ENCODE measurements around the gene CDK5RAP2.

Gene CDK5RAP2

DNA sequence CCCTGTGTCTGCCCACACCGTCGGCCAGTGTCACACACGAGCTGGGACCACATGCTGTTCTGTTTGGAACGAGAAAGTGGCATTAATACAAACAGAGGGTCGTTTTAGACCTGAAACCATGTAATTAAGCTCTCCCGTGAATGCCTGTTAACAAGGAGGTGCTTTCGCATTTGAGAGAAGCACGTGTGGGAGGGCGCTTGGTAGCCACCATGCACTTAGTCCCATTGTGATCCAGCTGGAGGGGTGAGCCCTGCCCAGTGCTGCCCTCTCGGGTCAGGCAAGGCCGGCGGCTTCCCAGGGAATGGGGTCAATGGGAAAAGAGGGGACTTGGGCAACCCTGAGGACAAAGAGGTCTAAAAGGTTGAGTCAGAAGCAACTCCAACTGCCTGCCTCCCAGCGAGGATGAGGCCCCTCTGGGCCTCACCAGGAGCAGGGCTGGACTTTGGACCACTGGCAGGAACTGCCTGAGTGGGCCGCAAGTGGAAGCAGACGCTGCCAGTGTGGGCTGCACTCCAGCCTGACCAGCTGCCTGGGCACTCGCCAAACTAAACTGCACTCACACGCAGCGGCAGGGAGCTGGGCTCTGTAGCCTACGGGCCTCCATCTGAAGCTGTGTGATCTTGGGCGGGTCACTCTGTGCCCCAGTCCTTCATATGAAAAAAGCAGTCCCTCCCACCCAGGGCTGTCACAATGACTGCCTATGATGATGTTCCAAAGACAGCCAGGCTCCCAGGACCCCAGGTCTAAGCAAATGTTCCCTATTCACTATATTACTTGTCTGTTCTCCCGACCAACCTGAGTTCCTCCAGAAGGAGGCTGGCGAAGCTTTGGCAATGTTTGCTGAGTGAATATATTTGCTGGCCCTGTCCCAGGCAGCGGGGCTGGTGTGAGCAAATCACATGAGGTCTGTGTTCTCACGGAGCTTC, 195.7 kb downstream of the CDK5RAP2 start:
- DNase-seq (no peak), ATAC-seq (no peak)

DNA sequence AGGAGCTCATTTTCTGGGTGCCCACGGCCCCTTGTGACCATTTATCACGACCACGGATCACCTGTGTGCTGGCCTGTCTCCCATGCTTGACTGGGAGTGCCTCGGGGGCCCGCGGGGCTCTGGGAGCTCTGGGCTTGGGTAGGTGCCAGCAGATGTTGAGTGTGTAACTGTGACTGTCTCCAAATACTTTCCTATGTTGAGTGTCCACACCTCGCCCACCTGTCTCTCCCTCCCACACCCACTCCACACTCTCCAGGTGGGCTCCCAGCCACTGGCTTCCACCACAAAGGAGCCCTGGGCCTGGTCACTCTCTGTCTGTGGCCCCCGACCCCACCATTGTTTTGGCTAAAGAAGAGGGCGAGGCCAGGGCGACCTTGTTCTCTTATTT, 196.4 kb downstream of the CDK5RAP2 start:
- ATAC-seq: no peak
- DNase-seq: no peak

DNA sequence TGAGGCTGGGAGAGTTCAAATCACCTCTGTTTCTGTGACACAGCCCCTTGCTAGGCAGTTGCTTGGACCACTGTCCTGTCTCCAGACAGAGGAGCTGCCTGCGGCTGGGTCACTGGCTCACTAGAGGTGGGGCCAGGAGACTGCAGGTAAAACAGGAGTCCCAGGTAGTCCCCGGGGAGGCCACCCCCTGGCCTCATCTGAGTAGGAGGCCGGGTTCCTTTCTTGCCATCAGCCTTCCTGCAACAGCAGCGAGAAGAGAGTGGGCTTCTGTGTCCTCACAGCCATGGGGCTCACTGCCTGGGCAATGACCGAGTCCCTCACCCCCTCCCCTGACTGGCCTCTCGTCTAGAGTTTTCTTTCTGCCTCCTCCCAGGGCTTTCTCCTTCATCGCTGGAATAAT, 197.5 kb downstream of the CDK5RAP2 start:
- no peak for ATAC-seq

DNA sequence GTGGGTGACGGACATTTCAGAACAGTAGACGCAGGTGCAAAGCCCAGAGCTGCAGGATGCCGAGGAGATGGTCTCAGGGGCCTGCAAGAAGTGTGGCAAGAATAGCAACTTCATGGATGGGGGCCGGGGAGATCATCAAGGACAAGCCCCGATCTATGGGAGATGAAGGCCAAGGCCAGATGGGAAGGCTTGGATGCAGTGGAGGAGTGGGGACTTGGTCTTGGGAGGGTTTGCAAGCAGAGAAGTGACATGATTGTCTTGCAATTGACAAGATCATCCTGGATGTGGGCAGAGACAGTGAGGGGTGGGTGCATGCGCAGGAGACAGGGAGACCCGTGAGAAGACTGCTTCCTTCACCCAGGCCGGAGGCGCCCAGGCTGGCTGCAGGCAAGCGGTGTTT, 198.1 kb downstream of the CDK5RAP2 start:
- ATAC-seq (no peak), DNase-seq (no peak)

More for the DNA sequence above, 197.5 kb downstream of the CDK5RAP2 start:
- no peak for DNase-seq

DNA sequence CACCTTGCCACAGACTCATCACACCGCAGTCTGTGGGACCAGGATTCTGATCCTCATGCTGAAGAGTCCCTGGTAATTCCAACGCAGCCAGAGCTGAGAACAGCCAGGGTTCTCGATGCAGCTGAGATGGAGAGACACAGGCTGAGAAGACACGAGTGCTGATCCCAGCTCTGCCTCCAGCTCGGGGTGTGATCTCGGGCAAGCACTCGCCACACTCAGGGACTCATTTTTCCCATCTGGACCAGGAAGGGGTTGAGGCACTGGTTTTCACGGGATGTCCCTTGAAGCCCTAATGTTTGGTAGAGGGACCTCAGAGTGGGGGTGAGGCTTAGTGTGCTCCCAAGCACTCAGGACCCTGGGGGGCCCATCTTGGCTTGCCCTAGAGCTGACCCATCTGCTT, 200.4 kb downstream of the CDK5RAP2 start:
- no peak for ATAC-seq

DNA sequence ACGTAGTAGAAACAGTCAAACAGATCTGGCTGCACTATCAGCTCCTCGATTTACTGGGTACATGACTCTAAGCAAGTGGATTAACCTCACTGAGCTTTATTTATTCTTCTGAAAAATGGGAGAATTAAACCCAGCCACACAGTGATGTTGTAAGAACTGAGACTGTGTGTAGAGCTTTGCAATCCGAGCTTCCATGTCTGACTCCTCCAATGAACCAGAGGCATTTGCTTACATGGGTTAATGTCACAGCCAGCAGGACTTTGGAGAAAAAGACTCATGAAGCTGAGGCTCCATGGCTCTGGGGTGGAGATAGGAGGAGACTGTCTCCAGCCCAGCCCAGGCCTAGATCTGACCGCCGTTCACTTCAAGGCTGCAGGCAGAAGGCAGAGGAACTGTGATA, 201.3 kb downstream of the CDK5RAP2 start:
- ATAC-seq: no peak

More for the DNA sequence above, 200.4 kb downstream of the CDK5RAP2 start:
- DNase-seq: no peak

DNA sequence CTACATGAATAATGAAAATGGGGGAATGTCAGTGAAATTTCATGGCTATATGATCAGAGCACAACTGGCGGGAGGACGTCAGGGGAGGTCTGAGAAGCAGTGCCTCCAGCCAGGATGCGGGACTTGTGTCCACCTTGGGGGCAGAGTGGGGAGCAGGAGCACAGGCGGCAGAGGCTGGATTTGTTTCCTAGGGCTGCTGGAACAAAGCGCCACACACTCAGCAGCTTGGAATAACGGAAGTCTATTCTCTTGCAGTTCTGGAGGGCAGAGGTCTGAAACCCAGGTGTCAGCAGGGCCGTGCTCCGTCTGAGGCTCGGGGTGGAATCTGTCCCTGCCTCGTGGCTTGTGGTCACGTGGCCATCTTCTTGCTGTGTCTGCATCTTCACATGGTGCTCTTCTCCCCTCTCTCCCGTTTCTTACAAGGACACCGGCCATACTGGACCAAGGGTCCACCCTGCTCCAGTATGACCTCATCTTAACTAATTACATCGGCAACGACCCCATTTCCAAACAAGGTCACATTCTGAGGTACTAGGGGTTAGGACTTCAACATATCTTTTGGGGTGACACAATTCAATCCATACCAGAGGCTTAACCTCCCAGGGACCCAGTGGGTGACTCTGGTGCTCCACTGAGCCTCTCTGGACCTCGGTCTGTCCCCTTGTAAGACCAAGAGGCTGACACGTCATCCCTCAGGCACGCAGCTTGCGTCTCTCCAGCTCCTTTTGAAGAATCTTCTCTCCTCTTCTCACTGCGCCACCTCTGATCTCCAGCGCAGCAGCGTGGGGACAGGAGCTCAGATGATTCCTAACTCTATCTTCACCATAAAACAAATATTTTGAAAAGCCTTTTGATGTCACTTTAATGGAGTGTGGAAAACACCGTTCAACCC, 202.5 kb downstream of the CDK5RAP2 start:
- DNase-seq (no peak), ATAC-seq (no peak)

More for the DNA sequence above, 201.3 kb downstream of the CDK5RAP2 start:
- no peak for DNase-seq

DNA sequence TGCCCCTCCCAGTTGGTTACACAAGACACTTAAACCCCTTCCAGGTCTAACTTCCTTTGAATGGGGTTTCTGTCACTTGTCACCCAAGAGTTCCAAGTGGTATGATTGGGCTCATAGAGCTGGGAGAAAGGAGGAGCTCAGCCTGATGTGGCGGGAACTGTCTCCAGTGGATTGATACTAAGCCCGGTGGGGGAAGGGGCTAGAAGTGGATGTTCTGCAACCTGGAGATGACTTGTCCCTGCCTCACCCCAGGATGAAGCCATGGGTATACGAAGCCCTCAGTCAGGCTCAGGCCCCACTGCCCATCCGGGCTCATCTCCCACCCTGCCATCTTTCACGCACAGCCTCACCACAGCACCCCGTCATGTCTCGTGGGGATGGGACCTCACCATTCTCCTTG, 203.9 kb downstream of the CDK5RAP2 start:
- DNase-seq (no peak), ATAC-seq (no peak)

DNA sequence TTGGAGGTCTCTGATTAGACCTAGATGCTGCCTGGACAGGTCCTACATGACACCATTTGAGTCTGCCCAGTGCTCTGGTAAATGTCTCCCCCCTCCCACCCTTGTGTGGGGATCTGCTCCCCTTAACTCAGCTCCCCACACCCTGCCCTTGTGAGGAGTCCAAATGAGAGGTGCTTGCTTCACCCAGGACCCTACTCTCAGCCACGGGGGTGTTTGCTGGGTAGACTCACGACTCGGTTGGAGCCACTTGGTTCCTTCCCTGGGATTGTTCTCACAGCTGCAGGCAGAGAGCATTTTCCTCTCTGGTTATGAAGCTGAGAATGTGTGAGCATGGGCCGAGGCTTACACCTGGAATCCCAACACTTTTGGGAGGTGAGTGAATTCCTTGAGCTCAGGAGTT, 204.7 kb downstream of the CDK5RAP2 start:
- no peak for DNase-seq
- no peak for ATAC-seq

DNA sequence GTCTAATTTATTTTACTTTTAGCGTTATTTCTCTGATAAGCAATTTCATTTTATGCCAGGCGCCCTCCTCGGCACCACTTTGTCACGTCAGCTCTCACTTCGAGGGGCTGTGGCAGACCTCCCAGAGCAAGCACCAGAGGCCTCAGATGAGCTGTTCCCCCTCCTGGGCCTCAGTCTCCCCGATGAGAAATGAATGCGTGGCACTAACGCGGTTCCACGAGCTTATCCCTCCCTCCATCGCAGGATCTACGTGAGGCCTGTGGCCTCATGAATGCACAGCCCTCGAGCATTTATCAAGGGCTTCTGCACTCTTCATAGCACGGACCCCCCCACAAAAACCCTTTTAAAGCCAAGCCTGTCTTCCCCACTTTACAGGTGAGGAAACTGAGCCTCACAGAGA, 205.2 kb downstream of the CDK5RAP2 start:
- ATAC-seq (no peak), DNase-seq (no peak)

DNA sequence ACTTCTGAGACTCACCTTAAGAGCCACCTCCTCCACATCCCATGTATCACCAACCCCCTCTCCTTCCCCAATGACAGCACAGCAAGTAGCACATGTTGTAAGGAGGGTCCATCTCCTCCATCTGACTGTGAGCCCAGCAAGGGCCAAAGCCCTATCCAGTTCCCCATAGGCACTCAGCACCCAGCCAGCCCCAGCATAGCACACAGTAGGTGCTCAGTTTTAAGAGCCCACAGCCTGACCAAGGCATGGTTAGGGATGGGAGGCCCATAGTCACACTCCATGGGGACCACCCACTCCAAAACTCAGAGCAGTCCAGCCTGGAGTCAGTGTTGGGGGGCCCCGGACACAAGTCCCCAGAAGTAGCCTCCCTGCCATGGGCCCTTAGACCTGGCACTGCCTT, 205.7 kb downstream of the CDK5RAP2 start:
- no peak for DNase-seq
- no peak for ATAC-seq

DNA sequence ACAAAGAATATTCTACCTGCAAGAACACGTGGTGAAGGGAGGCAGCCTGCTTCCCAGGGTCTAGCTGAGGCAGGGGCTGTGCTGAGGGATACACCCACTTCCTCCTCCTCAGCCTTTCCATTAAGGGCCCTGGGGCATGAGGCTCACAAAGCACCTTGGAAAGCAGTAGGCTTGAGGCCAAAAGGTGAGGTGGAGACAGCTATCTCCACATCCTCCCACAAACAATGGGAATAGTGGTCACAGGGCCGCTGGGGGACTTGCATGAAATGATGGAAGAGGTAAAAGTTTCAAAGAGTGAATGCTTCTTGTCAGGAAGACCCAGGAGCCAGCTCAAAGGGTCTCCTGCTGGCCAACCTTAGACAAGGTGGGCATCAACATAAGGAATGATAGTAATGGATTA, 207.9 kb downstream of the CDK5RAP2 start:
- DNase-seq (no peak), ATAC-seq (no peak)

DNA sequence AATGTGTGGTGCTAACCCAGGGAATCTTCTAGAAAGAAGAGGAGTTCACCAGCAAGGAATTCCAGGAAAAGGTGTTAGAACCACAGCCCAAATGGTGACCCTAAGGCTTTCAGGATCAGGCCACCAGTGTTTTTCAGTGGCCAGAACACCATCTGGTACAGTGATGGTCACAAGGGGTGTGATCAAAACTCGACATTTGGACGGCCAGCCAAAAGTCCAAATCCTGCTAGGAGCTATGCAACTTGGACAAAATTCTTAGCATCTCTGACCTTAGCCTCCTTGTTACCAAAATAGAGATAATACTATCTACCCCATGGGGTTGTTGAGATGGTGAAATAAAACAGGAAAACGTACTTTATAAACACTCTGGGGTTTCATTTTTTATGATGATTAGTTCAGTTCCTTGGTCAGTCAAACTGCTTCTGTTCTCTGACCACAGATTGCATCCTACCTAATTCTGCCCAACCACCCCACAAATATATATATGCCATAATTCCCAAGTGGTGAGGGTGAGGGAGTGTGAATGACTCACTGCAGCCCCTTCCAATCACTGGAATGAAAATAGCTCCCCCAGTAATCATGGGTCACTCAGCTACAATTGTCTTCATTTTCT, 210.3 kb downstream of the CDK5RAP2 start:
- ATAC-seq (no peak), DNase-seq (no peak)

DNA sequence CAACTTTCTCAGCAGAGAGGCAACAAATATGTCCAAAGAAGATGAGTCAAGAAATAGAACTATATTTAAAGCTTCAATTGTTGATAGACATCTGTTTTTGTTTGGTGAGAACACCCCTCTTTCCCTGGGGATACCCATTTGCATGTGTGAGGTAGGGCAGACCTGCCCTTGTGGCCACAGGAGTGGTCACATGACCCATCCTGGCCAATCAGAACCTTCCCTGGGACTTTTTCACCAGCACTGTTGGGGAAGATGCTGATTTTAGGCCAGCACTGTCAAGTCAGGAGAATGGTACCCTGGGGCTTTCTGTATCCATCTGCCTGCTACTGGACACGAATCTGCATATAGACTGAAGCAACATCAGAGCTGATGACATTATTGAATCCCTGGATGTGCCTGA, 211.2 kb downstream of the CDK5RAP2 start:
- ATAC-seq (no peak), DNase-seq (no peak)

DNA sequence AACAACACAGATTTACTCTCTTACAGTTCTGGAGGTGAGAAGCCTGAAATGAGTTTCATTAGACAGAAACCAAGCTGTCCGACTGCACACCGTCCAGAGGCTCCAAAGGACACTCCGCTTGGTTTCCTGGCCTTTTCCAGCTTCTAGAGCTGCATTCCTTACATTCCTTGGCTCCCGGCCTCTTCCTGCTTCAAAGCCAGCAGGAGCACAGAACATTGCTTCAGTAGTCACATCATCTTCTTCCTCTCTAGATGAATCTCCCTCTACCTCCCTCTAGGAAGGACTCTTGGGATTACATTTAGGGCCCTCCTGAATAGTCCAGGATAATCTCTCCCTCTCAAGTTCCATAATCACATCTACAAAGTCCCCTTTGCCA, 213.3 kb downstream of the CDK5RAP2 start:
- ATAC-seq: no peak
- no peak for DNase-seq

DNA sequence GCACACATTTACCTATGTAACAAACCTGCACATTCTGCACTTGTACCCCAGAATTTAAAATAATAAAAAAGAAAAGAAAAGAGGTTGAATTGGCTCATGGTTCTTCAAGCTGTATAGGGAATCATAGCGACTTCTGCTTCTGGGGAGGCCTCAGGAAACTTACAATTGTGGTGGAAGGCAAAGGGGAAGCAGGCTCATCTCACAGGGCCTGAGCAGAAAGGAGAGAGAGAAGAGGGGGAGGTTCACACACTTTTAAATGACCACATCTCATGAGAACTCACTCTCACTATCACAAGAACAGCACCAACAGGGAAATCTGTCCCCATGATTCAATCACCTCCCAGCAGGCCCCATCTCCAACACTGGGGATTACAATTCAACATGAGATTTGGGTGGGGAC, 214.6 kb downstream of the CDK5RAP2 start:
- no peak for ATAC-seq

DNA sequence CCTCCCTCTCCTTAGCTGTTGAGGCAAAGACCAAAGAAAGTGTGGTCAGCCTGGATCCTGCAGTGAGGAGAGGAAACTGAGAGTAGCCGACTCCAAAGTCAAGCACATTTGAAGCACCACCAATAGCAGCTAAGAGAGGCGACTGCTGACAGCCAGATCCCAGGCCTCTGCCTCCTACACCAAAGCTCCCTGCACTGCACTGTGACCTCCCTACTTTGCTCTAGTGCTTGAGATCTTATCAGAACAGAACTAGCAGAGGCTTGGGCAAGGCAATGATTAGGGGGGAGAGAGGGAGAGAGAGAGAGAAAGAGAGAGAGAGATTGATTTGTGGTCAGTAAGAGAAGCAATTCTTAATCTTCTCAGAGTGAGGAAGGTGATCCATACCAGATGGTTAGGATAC, 216.3 kb downstream of the CDK5RAP2 start:
- DNase-seq (no peak), ATAC-seq (no peak)

More for the DNA sequence above, 214.6 kb downstream of the CDK5RAP2 start:
- no peak for DNase-seq

DNA sequence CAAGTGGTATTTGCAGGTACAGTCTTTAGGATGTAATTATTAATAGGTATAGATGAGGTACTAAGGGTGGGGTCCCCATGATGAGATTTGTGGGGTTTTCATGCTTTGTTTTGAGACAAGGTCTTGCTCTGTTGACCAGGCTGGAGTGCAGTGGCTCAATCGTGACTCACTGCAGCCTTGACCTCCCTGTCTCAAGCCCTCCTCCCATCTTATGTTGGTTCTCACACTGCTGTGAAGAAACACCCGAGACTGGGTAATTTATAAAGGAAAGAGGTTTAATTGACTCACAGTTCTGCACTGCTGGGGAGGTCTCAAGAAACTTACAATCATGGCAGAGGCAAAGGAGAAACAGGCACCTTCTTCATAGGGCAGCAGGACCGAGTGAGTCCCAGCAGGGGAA, 217.5 kb downstream of the CDK5RAP2 start:
- DNase-seq: no peak
- no peak for ATAC-seq

DNA sequence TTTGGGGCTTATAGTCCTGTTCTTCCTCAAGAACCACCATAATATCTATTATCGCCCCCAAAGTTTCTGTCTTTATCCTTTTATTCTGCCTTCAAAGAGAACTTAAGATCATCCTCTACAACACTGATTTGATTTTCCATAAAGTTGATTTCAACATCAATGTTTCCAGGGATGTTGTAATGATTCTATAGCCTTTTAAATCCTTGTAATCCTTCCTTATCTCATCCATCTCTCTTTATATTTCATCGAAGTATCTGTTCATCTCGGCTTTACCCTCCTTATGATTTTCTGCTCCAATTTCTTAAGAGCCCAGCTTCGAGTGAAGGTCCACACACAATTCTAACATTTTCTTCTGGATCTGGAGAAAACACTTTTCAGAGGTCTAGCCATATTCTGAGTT, 218.4 kb downstream of the CDK5RAP2 start:
- ATAC-seq (no peak), DNase-seq (no peak)

DNA sequence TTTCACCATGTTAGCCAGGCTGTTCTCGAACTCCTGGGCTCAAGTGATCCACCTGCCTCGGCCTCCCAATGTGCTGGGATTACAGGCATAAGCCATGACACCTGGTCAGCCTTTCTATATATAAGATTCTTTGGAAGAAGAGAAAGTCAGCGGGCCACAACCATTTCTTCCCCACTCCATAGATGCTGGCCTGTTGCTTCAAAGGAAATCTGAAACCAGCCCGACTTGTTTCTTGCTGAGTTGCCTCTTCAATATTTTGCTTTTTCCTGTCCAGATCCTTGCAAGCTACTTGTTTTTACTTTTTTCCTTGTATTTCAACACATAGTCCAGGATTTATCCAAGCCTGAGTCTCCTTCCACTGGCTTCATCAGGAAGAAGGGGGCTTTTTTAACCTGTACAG, 219.5 kb downstream of the CDK5RAP2 start:
- DNase-seq: no peak
- no peak for ATAC-seq

DNA sequence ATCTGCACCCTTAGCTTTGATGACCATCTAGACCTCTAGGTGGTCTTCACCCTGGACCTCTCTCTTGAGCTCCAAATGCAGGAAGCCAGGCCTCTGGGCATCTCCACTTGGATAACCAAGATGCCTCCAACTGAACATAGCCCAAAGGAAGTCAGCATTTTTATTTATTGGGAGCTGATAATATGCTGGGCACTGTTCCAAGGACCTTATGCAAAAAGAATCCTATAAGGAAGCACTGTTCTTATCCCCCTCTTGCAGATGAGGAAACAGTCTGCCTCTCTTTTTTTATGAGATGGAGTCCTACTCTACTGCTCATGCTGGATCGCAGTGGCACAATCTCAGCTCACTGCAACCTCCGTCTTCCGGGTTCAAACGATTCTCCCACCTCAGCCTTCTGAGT, 219.9 kb downstream of the CDK5RAP2 start:
- no peak for ATAC-seq

DNA sequence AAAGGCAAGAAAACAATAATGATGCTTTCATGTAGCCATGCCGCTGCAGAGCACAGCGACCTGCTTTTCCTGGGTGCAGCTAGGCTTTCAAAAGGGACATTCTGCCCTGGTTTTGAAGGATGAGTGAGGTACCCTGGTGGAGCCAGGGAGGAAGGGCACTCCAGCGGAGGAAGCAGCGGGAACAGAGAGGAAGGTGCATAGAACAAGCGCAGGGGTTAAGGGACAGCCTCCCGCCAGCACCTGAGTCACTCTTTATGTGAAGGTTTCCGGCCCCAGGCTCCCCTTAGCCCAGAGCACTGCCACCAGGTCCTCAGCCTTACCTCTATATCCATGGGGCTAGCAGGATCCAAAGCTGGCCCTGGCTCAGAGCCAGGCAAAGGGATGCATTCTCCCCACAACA, 221.1 kb downstream of the CDK5RAP2 start:
- no peak for ATAC-seq
- no peak for DNase-seq

More for the DNA sequence above, 219.9 kb downstream of the CDK5RAP2 start:
- DNase-seq: no peak

DNA sequence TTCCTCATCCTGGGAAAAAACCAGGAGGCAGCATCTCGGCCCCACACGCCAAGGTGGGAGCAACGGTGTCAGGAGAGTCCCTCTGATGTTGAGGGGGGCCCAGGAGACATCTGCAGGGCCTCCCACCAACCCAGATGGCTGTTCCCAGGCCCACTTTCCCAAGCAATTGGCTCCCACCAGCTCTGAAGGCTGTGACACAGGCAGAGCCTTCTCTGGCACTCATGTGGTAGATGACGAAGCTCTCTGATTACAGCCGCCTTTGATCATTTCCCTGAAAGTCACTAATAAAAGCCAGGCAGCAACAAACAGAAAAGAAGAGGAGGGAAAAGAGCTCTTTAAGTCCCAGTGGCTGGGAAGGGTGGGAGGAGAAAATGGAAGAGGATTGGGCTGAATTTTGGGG, 226.5 kb downstream of the CDK5RAP2 start:
- DNase-seq: no peak
- no peak for ATAC-seq

Measured in stimulated activated naive CD8-positive, alpha-beta T cell treated with anti-CD3 and anti-CD28 coated beads, Interleukin-15, Interleukin-2, amounts not matched to agents 100 U/mL and 50 U/mL, for 24 hours (primary cell).